A549 treated with CpdA at 1 μM for 4 hours (cell line): ENCODE measurements around the gene CER1. TPM values are rescaled to one million over a fixed set of nuclear protein-coding genes. Genes with fewer than 3 reads are reported as not detected.

Experiments used
- total RNA-seq: library from RNA; stranded (reverse); fragments of 200-300 nt; extraction: Qiagen RNA extraction; gene quantifications from 5 replicates; pipeline ENCODE4 v1.2.3, GENCODE V29; 2022; ENCODE audit warnings: low read depth

Gene CER1
- total RNA-seq: not detected in 5 replicates

GRCh38 chr9:14722391-14723035 lies at the start of gene CER1:
Gene CER1, minus strand, starts transcription at chr9:14722733. Its CDS starts 61 bp downstream, at chr9:14722672.

GRCh38 chr9:14693251-14693861 lies 29.2 kb downstream of the CER1 start, which contains the start of gene ZDHHC21:
Gene ZDHHC21, minus strand, starts transcription at chr9:14693432. Its CDS starts 19,092 bp downstream, at chr9:14674340.

Other genes starting within 250 kb of the CER1 start
- 2.1 to 4.5 TPM (median 2.6 TPM) in 5 replicates for gene ZDHHC21, start 29.3 kb downstream of the CER1 start, total RNA-seq
- not detected in 5 replicates for gene FREM1, start 187.7 kb upstream of the CER1 start, total RNA-seq